Germinal center (tissue), 1 donor: Measurements from ENCODE around the gene DGKH.
"Not testable (repeated sequence)": the region's sequence is repeated elsewhere in the genome, so short reads cannot be mapped to it uniquely, and the experiment has no call there.

Experiments
- DNase-seq: peaks from one replicate; pipeline ENCODE4 v3.0.0; 2012; ENCODE audit warnings: mixed read lengths, low spot score

The DGKH gene

GRCh38 chr13:42071672-42072419 is 23.4 kb downstream of the DGKH start:
- DNase-seq, result no peak

GRCh38 chr13:42073683-42074082 is 25.2 kb downstream of the DGKH start:
- no peak for DNase-seq

GRCh38 chr13:42075517-42075916 is 27.1 kb downstream of the DGKH start:
- DNase-seq, result no peak

GRCh38 chr13:42076309-42076713 is 27.9 kb downstream of the DGKH start:
- no peak for DNase-seq

GRCh38 chr13:42078128-42078808 is 29.8 kb downstream of the DGKH start:
- no peak for DNase-seq

- DNase-seq, result no peak
Observed at GRCh38 chr13:42083138-42083770, 34.8 kb downstream of the DGKH start.

GRCh38 chr13:42084722-42085121 is 36.3 kb downstream of the DGKH start:
- DNase-seq, result no peak

GRCh38 chr13:42086582-42086981 is 38.1 kb downstream of the DGKH start:
- DNase-seq, result no peak

GRCh38 chr13:42094516-42095040 is 46.1 kb downstream of the DGKH start:
- DNase-seq, result no peak

GRCh38 chr13:42096222-42096621 is 47.8 kb downstream of the DGKH start:
- not testable (repeated sequence) for DNase-seq

- DNase-seq, result no peak
Observed at GRCh38 chr13:42099962-42100675, 51.7 kb downstream of the DGKH start.

GRCh38 chr13:42100960-42101359 is 52.5 kb downstream of the DGKH start:
- no peak for DNase-seq

- no peak for DNase-seq
Observed at GRCh38 chr13:42101821-42102585, 53.6 kb downstream of the DGKH start.

- DNase-seq, result no peak
Observed at GRCh38 chr13:42102961-42103865, 54.8 kb downstream of the DGKH start.

GRCh38 chr13:42106998-42107397 is 58.5 kb downstream of the DGKH start:
- DNase-seq, result no peak

- DNase-seq, result no peak
Observed at GRCh38 chr13:42107421-42107820, 59.0 kb downstream of the DGKH start.

- DNase-seq, result no peak
Observed at GRCh38 chr13:42108217-42108616, 59.8 kb downstream of the DGKH start.

- no peak for DNase-seq
Observed at GRCh38 chr13:42109957-42110356, 61.5 kb downstream of the DGKH start.

- DNase-seq, result peak; percentile 41
Observed at GRCh38 chr13:42110410-42111155, 62.1 kb downstream of the DGKH start.

- no peak for DNase-seq
Observed at GRCh38 chr13:42112864-42113263, 64.4 kb downstream of the DGKH start.
